NCI-H446 (cell line): Measurements from ENCODE around the gene ARL4C.

Experiments used
- DNase-seq, 2 experiments: peaks; one replicate each; lab custom pipeline; 2025; lab: John Stamatoyannopoulos, UW

The ARL4C gene

GRCh38 chr2:234500394-234501006, 3.6 kb upstream of the ARL4C start:
- DNase-seq: peak; percentile 39 to 67

- DNase-seq: no peak
Measured at GRCh38 chr2:234497594-234498235, 834 bp upstream of the ARL4C start.

GRCh38 chr2:234496055-234496834, 636 bp downstream of the ARL4C start:
- peak in 1 of 2 experiments; percentile 27 for DNase-seq

- no peak for DNase-seq
Measured at GRCh38 chr2:234495251-234496054, 1.4 kb downstream of the ARL4C start.

GRCh38 chr2:234494361-234495250, 2.3 kb downstream of the ARL4C start:
- peak in 1 of 2 experiments; percentile 9 for DNase-seq

GRCh38 chr2:234493796-234494195, 3.1 kb downstream of the ARL4C start:
- DNase-seq: no peak

- DNase-seq: no peak
Measured at GRCh38 chr2:234492717-234493485, 4.0 kb downstream of the ARL4C start.

- DNase-seq: no peak
Measured at GRCh38 chr2:234491897-234492296, 5.0 kb downstream of the ARL4C start.

GRCh38 chr2:234491281-234491680, 5.6 kb downstream of the ARL4C start:
- DNase-seq: no peak

- no peak for DNase-seq
Measured at GRCh38 chr2:234490271-234491091, 6.4 kb downstream of the ARL4C start.

GRCh38 chr2:234488913-234489451, 7.9 kb downstream of the ARL4C start:
- no peak for DNase-seq

GRCh38 chr2:234488486-234488885, 8.4 kb downstream of the ARL4C start:
- DNase-seq: no peak

- DNase-seq: no peak
Measured at GRCh38 chr2:234487356-234487755, 9.5 kb downstream of the ARL4C start.

- no peak for DNase-seq
Measured at GRCh38 chr2:234483568-234484251, 13.2 kb downstream of the ARL4C start.

GRCh38 chr2:234481301-234481700, 15.6 kb downstream of the ARL4C start:
- no peak for DNase-seq

GRCh38 chr2:234480337-234480736, 16.5 kb downstream of the ARL4C start:
- no peak for DNase-seq

- no peak for DNase-seq
Measured at GRCh38 chr2:234479465-234479864, 17.4 kb downstream of the ARL4C start.

- DNase-seq: no peak
Measured at GRCh38 chr2:234478121-234478858, 18.6 kb downstream of the ARL4C start.
